ENCODE results near the gene AFF2.
A peak's percentile ranks its signal among the peaks of the same experiment; 100 is the strongest.
"Not testable (repeated sequence)": the region's sequence is repeated elsewhere in the genome, so short reads cannot be mapped to it uniquely, and the experiment has no call there.

Gene AFF2

DNA sequence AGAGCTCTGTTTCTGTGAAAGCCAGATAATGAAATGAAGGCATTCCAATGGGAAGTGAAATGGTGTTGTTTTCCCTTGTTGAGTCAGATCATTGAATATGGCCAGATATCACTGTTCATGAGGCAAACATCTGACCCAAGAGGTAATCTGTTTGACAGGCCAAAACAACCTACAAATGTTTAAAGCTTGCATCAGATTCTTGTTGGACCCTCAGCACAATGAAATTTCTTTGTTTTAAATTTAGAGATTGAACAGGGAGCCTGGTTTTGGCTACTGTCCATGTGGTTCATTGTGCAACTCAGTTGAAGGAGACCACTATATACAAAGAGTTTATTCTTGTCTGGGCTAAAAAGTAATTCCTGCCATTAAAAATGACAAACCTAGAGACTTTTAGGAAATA lies 159.1 kb downstream of the AFF2 start:
- TF ChIP-seq, protein P1, sequence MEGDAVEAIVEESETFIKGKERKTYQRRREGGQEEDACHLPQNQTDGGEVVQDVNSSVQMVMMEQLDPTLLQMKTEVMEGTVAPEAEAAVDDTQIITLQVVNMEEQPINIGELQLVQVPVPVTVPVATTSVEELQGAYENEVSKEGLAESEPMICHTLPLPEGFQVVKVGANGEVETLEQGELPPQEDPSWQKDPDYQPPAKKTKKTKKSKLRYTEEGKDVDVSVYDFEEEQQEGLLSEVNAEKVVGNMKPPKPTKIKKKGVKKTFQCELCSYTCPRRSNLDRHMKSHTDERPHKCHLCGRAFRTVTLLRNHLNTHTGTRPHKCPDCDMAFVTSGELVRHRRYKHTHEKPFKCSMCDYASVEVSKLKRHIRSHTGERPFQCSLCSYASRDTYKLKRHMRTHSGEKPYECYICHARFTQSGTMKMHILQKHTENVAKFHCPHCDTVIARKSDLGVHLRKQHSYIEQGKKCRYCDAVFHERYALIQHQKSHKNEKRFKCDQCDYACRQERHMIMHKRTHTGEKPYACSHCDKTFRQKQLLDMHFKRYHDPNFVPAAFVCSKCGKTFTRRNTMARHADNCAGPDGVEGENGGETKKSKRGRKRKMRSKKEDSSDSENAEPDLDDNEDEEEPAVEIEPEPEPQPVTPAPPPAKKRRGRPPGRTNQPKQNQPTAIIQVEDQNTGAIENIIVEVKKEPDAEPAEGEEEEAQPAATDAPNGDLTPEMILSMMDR (IDR thresholded peaks at IDR 0.05; ENCODE audit: insufficient read depth, low read depth, low read length, missing control alignments), result no peak
- no peak overlapping the region for H3K4me3 ChIP-seq (ENCODE audit: low read length)
- DNase-seq (ENCODE audit: low read depth), result no peak

DNA sequence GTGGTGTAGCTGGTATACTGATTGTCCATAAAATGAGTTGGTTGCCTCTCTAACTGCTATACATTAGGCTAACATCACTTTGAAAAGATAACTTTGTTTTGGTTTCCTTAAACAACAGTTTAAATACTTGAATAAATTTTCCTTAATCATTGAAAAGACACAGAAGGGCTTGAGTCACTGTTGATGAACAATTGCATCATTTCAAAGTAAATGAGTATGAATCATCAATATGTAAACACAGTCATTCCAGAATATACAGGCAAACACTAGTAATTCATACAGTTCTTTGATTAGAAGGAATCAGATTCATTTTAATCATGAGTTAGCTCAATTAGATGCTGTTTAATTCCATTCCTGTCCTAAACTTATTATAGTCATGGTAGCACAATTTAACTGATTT lies 160.6 kb downstream of the AFF2 start:
- no peak overlapping the region for H3K4me3 ChIP-seq (ENCODE audit: low read length)
- TF ChIP-seq, protein P1 (IDR thresholded peaks at IDR 0.05; ENCODE audit: insufficient read depth, low read depth, low read length, missing control alignments), result no peak
- DNase-seq (ENCODE audit: low read depth), result peak; percentile 61

DNA sequence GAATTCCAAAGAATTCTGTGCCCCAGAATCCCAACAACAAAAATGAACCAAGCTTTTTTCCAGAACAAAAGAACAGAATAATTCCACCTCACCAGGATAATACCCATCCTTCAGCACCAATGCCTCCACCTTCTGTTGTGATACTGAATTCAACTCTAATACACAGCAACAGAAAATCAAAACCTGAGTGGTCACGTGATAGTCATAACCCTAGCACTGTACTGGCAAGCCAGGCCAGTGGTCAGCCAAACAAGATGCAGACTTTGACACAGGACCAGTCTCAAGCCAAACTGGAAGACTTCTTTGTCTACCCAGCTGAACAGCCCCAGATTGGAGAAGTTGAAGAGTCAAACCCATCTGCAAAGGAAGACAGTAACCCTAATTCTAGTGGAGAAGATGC lies 161.6 kb downstream of the AFF2 start:
- TF ChIP-seq, protein P1 (IDR thresholded peaks at IDR 0.05; ENCODE audit: insufficient read depth, low read depth, low read length, missing control alignments), result no peak
- H3K4me3 ChIP-seq (ENCODE audit: low read length), result no peak overlapping the region
- no peak for DNase-seq (ENCODE audit: low read depth)

DNA sequence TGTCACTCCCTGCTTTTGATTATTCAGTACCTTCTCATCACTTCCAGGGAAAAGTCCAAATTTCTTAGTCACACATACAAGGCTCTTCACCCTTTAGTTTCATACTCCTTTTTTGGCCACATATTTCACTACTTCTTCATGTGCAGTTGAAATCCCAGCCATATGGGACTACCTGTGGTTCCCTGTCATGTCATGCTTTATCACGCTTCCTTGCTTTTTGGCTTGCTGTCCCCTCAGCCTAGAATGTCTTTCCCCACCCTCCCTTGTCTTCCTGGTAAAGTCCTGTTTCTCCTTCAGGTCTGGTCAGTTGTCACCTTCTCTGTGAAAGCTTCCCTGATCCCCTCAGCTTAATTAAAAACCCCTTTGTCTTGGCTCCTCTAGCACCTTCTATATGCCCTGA lies 163.8 kb downstream of the AFF2 start:
- no peak overlapping the region for H3K4me3 ChIP-seq (ENCODE audit: low read length)
- no peak for DNase-seq (ENCODE audit: low read depth)
- TF ChIP-seq, protein P1 (IDR thresholded peaks at IDR 0.05; ENCODE audit: insufficient read depth, low read depth, low read length, missing control alignments), result no peak

DNA sequence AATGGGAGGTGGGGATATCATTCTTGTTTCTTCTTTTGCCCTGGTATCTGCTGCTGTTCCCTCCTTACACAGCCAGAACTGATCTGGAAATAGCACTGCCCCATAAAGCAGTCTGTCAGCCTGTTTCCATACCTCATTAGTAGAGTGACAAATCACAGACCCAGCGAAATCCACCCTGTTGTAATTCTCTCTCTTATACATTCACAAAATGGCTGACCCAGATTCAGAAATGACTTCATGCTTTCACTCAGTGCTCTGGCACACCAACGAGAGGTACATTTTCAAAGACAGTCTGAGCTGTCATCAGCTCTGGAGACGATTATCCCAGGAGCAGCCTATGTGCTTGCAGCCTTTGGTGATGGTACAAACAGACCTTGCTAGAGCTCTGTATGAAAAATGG lies 164.6 kb downstream of the AFF2 start:
- no peak for DNase-seq (ENCODE audit: low read depth)
- H3K4me3 ChIP-seq (ENCODE audit: low read length), result no peak overlapping the region
- TF ChIP-seq, protein P1 (IDR thresholded peaks at IDR 0.05; ENCODE audit: insufficient read depth, low read depth, low read length, missing control alignments), result no peak

DNA sequence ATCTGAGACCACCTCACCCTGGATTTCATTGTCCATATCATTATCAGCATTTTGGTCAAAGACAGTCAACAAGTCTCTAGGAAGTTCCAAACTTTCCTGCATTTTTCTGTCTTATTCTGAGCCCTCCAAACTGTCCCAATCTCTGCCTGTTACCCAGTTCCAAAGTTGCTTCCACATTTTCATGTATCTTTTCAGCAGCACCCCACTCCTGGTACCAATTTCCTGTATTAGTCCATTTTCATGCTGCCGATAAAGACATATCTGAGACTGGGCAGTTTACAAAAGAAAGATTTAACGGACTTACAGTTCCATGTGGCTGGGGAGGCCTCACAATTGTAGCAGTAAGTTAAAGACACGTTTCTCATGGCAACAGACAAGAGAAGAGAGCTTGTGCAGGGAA lies 168.8 kb downstream of the AFF2 start:
- not testable (repeated sequence) for DNase-seq (ENCODE audit: low read depth); H3K4me3 ChIP-seq (ENCODE audit: low read length)

DNA sequence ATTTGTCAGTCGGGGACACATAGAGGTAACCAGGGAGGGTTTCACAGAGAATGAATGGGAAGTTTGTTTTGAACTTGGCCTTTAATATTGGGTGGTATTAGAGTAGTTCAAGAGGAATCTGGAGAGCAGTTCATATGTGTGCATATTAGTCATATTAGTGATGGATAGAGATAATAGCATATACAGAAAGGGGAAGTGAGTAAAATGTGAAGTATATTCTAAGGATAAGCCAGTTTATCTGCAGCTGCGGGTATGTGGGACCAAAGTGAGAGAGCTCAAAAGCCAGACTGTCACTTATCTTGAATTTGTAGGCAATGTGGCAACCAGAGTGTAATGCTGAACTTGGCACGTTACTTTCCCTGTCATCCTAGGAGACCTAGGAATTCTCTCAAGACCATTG lies 169.9 kb downstream of the AFF2 start:
- H3K4me3 ChIP-seq (ENCODE audit: low read length), result no peak overlapping the region
- TF ChIP-seq, protein P1 (IDR thresholded peaks at IDR 0.05; ENCODE audit: insufficient read depth, low read depth, low read length, missing control alignments), result no peak
- DNase-seq (ENCODE audit: low read depth), result no peak

DNA sequence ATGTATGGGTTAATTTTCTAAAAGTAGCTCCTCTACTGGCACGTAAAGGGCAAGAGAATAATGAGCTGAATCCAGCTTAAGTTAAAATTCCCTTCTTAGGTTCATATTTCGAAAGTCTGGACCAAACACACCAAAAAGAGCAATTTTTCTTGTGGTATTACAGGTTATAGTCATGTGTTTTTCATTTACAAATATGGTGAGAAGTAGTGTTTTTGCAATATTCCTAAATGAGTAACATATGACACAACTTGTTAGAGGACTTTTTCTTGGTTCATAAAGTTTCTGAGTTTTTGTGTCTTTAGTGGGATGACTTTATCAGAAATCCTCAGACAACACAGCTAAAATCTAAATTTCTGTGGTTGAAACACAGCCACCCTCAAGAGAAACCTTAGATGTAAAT lies 172.1 kb downstream of the AFF2 start:
- TF ChIP-seq, protein P1 (IDR thresholded peaks at IDR 0.05; ENCODE audit: insufficient read depth, low read depth, low read length, missing control alignments), result no peak
- H3K4me3 ChIP-seq (ENCODE audit: low read length), result no peak overlapping the region
- no peak for DNase-seq (ENCODE audit: low read depth)
